Keratinocyte (primary cell): ENCODE measurements around the gene RGN. TPM values are rescaled to one million over a fixed set of nuclear protein-coding genes. Genes with fewer than 3 reads are reported as not detected.

Experiments used
- DNase-seq: peaks from one replicate; pipeline ENCODE4 v3.0.0-alpha.2; 2011; ENCODE audit warnings: low read depth, missing footprints, low spot score
- FAIRE-seq: peaks from 2 replicates; lab custom pipeline; 2011; peaks lifted over from hg19 to GRCh38; lab: Jason Lieb, UNC
- H2AFZ ChIP-seq: 2 replicates; pipeline ENCODE4 v1.6.0; 2012; ENCODE audit warnings: low read length, control low read depth, inconsistent platforms; ENCODE audit not compliant: control insufficient read depth
- H3K27ac ChIP-seq: 2 replicates; pipeline ENCODE4 v1.5.1; 2011; ENCODE audit warnings: low read length; ENCODE audit not compliant: control insufficient read depth, insufficient read depth
- H3K27me3 ChIP-seq: 3 replicates; pipeline ENCODE4 v1.6.0; 2011; ENCODE audit warnings: low read length; ENCODE audit not compliant: control insufficient read depth, insufficient read depth; ENCODE audit errors: extremely low read depth
- H3K36me3 ChIP-seq, 2 experiments: 2 replicates in 1 of 2; 3 replicates in 1 of 2; pipeline ENCODE4 v1.5.1; 2011; ENCODE audit warnings: low read length in 2 of 2, mild to moderate bottlenecking in 1 of 2; ENCODE audit not compliant: control insufficient read depth in 2 of 2, insufficient read depth in 2 of 2; ENCODE audit errors: extremely low read depth in 1 of 2
- H3K4me1 ChIP-seq: 3 replicates; pipeline ENCODE4 v1.5.1; 2011; ENCODE audit warnings: low read length; ENCODE audit not compliant: control insufficient read depth, insufficient read depth; ENCODE audit errors: extremely low read depth
- H3K4me2 ChIP-seq: 3 replicates; pipeline ENCODE4 v1.6.0; 2011; ENCODE audit warnings: low read depth, low read length; ENCODE audit not compliant: control insufficient read depth, insufficient read depth; ENCODE audit errors: extremely low read depth
- H3K4me3 ChIP-seq, 3 experiments: fragments of 200-600 bp in 1 of 3; sonication (generic) in 1 of 3; 2 replicates in 2 of 3; 3 replicates in 1 of 3; pipeline ENCODE4 v1.5.1; 2011 to 2016; ENCODE audit warnings: low read length in 3 of 3, mild to moderate bottlenecking in 3 of 3, control low read depth in 2 of 3, inconsistent platforms in 1 of 3, low read depth in 1 of 3, mixed read lengths in 1 of 3, mixed run types in 1 of 3, moderate library complexity in 1 of 3; ENCODE audit not compliant: control insufficient read depth in 2 of 3, insufficient read depth in 2 of 3; ENCODE audit errors: extremely low read depth in 1 of 3
- H3K79me2 ChIP-seq: 2 replicates; pipeline ENCODE4 v1.6.0; 2012; ENCODE audit warnings: low read length; ENCODE audit not compliant: control insufficient read depth, insufficient read depth
- H3K9ac ChIP-seq: 3 replicates; pipeline ENCODE4 v1.6.0; 2011; ENCODE audit warnings: low read length; ENCODE audit not compliant: control insufficient read depth, insufficient read depth; ENCODE audit errors: extremely low read depth
- H3K9me1 ChIP-seq: 3 replicates; pipeline ENCODE4 v1.6.0; 2011; ENCODE audit warnings: low read length; ENCODE audit not compliant: control insufficient read depth, insufficient read depth; ENCODE audit errors: extremely low read depth
- H3K9me3 ChIP-seq: 2 replicates; pipeline ENCODE4 v1.5.1; 2012; ENCODE audit warnings: low read depth, low read length; ENCODE audit not compliant: control insufficient read depth
- H4K20me1 ChIP-seq: 3 replicates; pipeline ENCODE4 v1.6.0; 2011; ENCODE audit warnings: low read length; ENCODE audit not compliant: control insufficient read depth, insufficient read depth; ENCODE audit errors: extremely low read depth
- CTCF ChIP-seq, 3 experiments: IDR thresholded peaks in 1 of 3; conservative IDR thresholded peaks in 1 of 3; optimal IDR thresholded peaks in 1 of 3; 2 replicates in 2 of 3; 3 replicates in 1 of 3; pipeline versions ENCODE3 to v1.5.1; 2011; ENCODE audit warnings: low read length in 3 of 3, mild to moderate bottlenecking in 3 of 3, moderate library complexity in 2 of 3, control low read depth in 1 of 3, inconsistent platforms in 1 of 3; ENCODE audit not compliant: insufficient read depth in 2 of 3; ENCODE audit errors: extremely low read depth in 1 of 3
- EZH2 ChIP-seq: IDR thresholded peaks from one replicate; pipeline ENCODE4 v1.6.1; 2012; ENCODE audit warnings: inconsistent platforms, mild to moderate bottlenecking, low read length, moderate library complexity
- dilution Hi-C: fragments of 300-500 bp; cut with MboI; formaldehyde crosslinking; loops from one replicate; pipeline ENCODE4 v1.7.0; 2020; ENCODE audit warnings: low sequenced_read_pairs; ENCODE audit not compliant: extremely low pct_ligation_motif_present
- polyA plus RNA-seq, 5 experiments: library from polyadenylated mRNA; depleted of rRNA in 3 of 5; stranded (reverse) in 3 of 5; stranded (forward) in 1 of 5; unstranded in 1 of 5; fragments of >200 nt; gene quantifications; 1 replicate in 1 of 5; 2 replicates in 3 of 5; 3 replicates in 1 of 5; pipeline versions ENCODE4 v1.2.1 to v1.2.3, GENCODE V29; 2011 to 2012; ENCODE audit warnings: missing spikeins in 2 of 5, low read depth in 1 of 5, low replicate concordance in 1 of 5

The RGN gene
- polyA plus RNA-seq, 1 donor (not counting 4 experiments of a cell fraction or from before 2014, with no cell fraction given), result not detected

- no peaks in the 10 kb centered on the region for H3K27me3 ChIP-seq
- H3K9me1 ChIP-seq, result no peaks in the 10 kb centered on the region
- FAIRE-seq, result peak; percentile 73
- H3K4me1 ChIP-seq, result no peaks in the 10 kb centered on the region
- peak overlapping the region; percentile 43 to 84 (median 69) for H3K4me3 ChIP-seq
- dilution Hi-C loops, result no loop called here
- peak overlapping the region; percentile 73 for H3K4me2 ChIP-seq
- DNase-seq, result peak; percentile 68
- no peak for TF ChIP-seq EZH2
- TF ChIP-seq CTCF (optimal IDR thresholded peaks at IDR 0.05 in 1 of 3, IDR thresholded peaks at IDR 0.05 in 1 of 3, conservative IDR thresholded peaks at IDR 0.05 in 1 of 3; ENCODE audit: extremely low read depth in 1 of 3, insufficient read depth in 2 of 3, low read length in 3 of 3), result no peak
- H3K9me3 ChIP-seq, result no peaks in the 10 kb centered on the region
- peak overlapping the region; percentile 96 for H2AFZ ChIP-seq
- no peaks in the 10 kb centered on the region for H3K36me3 ChIP-seq
- H3K9ac ChIP-seq, result peak overlapping the region; percentile 69
- H3K79me2 ChIP-seq, result no peaks in the 10 kb centered on the region
- no peaks in the 10 kb centered on the region for H4K20me1 ChIP-seq
- H3K27ac ChIP-seq, result peak overlapping the region; percentile 60
Measured at GRCh38 chrX:47129157-47129898, 51.1 kb downstream of the RGN start.

- peak overlapping the region; percentile 41 for H3K9ac ChIP-seq
- no peaks in the 10 kb centered on the region for H3K27me3 ChIP-seq
- no peaks in the 10 kb centered on the region for H3K79me2 ChIP-seq
- no peaks in the 10 kb centered on the region for H3K9me1 ChIP-seq
- FAIRE-seq, result no peak
- peak overlapping the region; percentile 43 to 84 (median 69) for H3K4me3 ChIP-seq
- no peaks in the 10 kb centered on the region for H3K9me3 ChIP-seq
- H3K4me2 ChIP-seq, result peak overlapping the region; percentile 77
- DNase-seq, result no peak
- H2AFZ ChIP-seq, result no peak overlapping the region
- no peaks in the 10 kb centered on the region for H4K20me1 ChIP-seq
- H3K27ac ChIP-seq, result no peak overlapping the region
- no peaks in the 10 kb centered on the region for H3K36me3 ChIP-seq
- dilution Hi-C loops, result no loop called here
- H3K4me1 ChIP-seq, result no peaks in the 10 kb centered on the region
- TF ChIP-seq CTCF (optimal IDR thresholded peaks at IDR 0.05 in 1 of 3, IDR thresholded peaks at IDR 0.05 in 1 of 3, conservative IDR thresholded peaks at IDR 0.05 in 1 of 3; ENCODE audit: extremely low read depth in 1 of 3, insufficient read depth in 2 of 3, low read length in 3 of 3) (no peak), EZH2 (no peak)
Measured at GRCh38 chrX:47129899-47130358, 51.7 kb downstream of the RGN start.
